Lower lobe of right lung (tissue), 2 donors: ENCODE results near the gene WDR48. TPM values are rescaled to one million over a fixed set of nuclear protein-coding genes. Genes with fewer than 3 reads are reported as not detected.

Source experiments
- ATAC-seq, 2 donors: fragments of 200-7000 bp; cut with Tn5 transposase; one replicate each; pipeline ENCODE4 v1.9.1; 2020 to 2022; ENCODE audit warnings: mild to moderate bottlenecking in 2 of 2, moderate library complexity in 2 of 2
- DNase-seq: peaks from one replicate; pipeline ENCODE4 v3.0.0-alpha.2; 2020
- H3K27ac ChIP-seq: fragments of 200-600 bp; one replicate; pipeline ENCODE4 v1.8.0; 2022
- H3K27me3 ChIP-seq: fragments of 200-600 bp; one replicate; pipeline ENCODE4 v1.8.0; 2022; ENCODE audit warnings: low read depth
- H3K36me3 ChIP-seq: fragments of 200-600 bp; one replicate; pipeline ENCODE4 v1.8.0; 2022; ENCODE audit warnings: mild to moderate bottlenecking
- H3K4me1 ChIP-seq: fragments of 200-600 bp; one replicate; pipeline ENCODE4 v1.8.0; 2022
- H3K4me3 ChIP-seq: fragments of 200-600 bp; one replicate; pipeline ENCODE4 v1.8.0; 2022; ENCODE audit warnings: mild to moderate bottlenecking
- H3K9me3 ChIP-seq: fragments of 200-600 bp; one replicate; pipeline ENCODE4 v1.8.0; 2022
- intact Hi-C: fragments of 100-400 bp; cut with DNase I; formaldehyde crosslinking; loops from one replicate; pipeline ENCODE4 v1.11.0; 2022
- total RNA-seq: library from RNA; stranded (reverse); fragmentation: NEBNext Ultra II Directional; extraction: Animal tissue kit (Norgen Biotek cat#: 25700); gene quantifications from one replicate; pipeline ENCODE4 v1.2.1, GENCODE V29; 2021
- TF ChIP-seq, protein P1 (sequence below): fragments of 200-600 bp; IDR thresholded peaks from one replicate; pipeline ENCODE4 v1.8.0; 2022; ENCODE audit warnings: antibody characterized with exemption, mild to moderate bottlenecking
- donor health status: DM: no; HTN: yes; CAD: no; lungs with severe emphysema.

WDR48 gene
- total RNA-seq, 1 donor from 2014 or later = 44.2 TPM

DNA sequence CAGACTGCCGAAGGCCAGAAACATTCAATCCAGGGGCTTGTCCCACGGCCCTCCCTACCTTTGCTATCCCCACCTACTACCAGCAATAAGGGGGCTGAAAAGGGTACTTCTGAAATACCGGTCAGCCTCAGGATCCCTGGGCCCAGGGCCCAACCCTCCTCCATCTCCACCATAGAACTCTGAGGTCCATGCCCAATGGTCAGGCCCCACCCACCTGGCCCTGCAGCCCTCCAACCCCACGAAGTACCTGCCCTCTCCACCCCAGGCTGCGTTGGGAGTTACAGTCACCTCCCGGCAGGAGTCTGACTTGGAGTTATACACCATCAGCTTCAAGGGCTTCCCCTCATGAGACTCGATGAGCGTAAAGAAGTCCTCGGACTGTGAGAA lies 48.7 kb downstream of the WDR48 start:
- TF ChIP-seq, protein P1, sequence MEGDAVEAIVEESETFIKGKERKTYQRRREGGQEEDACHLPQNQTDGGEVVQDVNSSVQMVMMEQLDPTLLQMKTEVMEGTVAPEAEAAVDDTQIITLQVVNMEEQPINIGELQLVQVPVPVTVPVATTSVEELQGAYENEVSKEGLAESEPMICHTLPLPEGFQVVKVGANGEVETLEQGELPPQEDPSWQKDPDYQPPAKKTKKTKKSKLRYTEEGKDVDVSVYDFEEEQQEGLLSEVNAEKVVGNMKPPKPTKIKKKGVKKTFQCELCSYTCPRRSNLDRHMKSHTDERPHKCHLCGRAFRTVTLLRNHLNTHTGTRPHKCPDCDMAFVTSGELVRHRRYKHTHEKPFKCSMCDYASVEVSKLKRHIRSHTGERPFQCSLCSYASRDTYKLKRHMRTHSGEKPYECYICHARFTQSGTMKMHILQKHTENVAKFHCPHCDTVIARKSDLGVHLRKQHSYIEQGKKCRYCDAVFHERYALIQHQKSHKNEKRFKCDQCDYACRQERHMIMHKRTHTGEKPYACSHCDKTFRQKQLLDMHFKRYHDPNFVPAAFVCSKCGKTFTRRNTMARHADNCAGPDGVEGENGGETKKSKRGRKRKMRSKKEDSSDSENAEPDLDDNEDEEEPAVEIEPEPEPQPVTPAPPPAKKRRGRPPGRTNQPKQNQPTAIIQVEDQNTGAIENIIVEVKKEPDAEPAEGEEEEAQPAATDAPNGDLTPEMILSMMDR = no peak
- no peak overlapping the region for H3K4me3 ChIP-seq
- peaks cover 30% of the 10 kb centered on the region for H3K4me1 ChIP-seq
- no peaks in the 10 kb centered on the region for H3K27me3 ChIP-seq
- H3K27ac ChIP-seq = no peak overlapping the region
- DNase-seq (no peak), ATAC-seq (no peak)
- intact Hi-C loops = no loop called here
- peaks cover 54% of the 10 kb centered on the region for H3K36me3 ChIP-seq
- no peaks in the 10 kb centered on the region for H3K9me3 ChIP-seq

GRCh38 chr3:39101022-39101689 lies 49.3 kb downstream of the WDR48 start:
- no peak overlapping the region for H3K27ac ChIP-seq
- peaks cover 47% of the 10 kb centered on the region for H3K36me3 ChIP-seq
- ATAC-seq (peak; percentile 63 to 65), DNase-seq (no peak)
- H3K4me1 ChIP-seq = peaks cover 36% of the 10 kb centered on the region
- H3K9me3 ChIP-seq = no peaks in the 10 kb centered on the region
- TF ChIP-seq, protein P1 = peak; percentile 59
- intact Hi-C loops = no loop called here
- no peak overlapping the region for H3K4me3 ChIP-seq
- H3K27me3 ChIP-seq = no peaks in the 10 kb centered on the region

DNA sequence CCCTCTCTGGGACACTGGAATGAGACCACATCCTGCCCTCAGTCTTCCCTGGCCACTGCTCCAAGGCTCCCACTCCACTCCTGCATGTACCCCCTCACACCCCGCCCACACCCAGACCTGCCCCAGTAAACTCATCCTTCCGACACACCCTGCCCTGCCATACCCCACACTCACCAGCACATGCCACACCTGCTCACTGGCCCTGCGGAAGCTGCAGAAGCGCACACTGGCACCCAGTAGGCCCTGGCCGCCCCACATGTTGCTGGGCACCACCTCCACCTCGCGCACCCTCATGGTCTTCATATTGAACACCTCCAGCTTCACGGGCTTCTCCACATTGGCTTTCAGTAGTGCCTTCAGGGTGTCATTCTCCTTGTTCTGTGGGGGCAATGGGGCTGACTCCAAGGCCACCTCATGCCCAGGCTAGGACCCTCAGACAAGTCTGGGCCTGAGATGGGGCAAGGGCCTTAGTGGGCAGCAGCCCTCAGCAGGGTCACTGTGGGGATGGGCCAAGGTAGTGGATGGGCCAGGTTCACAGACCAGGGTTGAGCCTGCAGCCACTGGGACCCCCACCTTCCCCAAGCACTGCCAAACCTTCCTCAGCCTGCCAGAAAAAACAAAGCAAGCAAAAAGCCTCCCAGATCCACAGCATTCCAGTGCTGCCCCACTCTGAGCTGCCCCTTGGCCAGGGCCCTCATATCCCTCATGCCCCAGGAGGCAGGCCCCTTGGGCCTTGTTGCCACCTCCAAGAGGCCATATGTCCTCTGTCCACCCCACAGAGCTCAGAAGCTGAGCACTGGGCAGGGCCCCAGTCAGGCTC lies 50.9 kb downstream of the WDR48 start:
- Histone ChIP-seq H3K9me3 (no peaks in the 10 kb centered on the region), H3K36me3 (peaks cover 31% of the 10 kb centered on the region), H3K4me1 (peaks cover 40% of the 10 kb centered on the region), H3K27me3 (no peaks in the 10 kb centered on the region), H3K4me3 (no peak overlapping the region), H3K27ac (no peak overlapping the region)
- ATAC-seq (no peak), DNase-seq (no peak)
- intact Hi-C loops = no loop called here
- TF ChIP-seq, protein P1 = no peak

DNA sequence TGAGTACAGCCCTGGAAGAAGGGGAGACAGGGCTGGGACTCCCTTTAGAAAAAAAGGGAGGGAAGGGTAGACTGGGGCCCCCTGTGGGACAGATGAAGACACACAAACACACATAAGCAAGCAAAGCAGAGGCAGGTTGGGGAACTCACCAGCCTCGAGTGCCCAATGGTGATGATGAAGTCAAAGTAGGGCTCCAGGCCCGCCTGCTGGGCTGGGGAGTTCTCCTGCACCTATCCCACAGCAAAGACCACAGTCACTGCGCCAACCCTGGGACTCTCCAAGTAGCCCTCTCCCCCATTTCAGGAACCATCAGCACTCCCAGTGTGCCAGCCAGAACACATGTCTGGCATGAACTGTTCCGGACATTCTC lies 51.5 kb downstream of the WDR48 start:
- intact Hi-C loops = no loop called here
- no peak for DNase-seq
- H3K27me3 ChIP-seq = no peaks in the 10 kb centered on the region
- no peaks in the 10 kb centered on the region for H3K9me3 ChIP-seq
- H3K27ac ChIP-seq = no peak overlapping the region
- H3K36me3 ChIP-seq = peaks cover 25% of the 10 kb centered on the region
- TF ChIP-seq, protein P1 = no peak
- peaks cover 46% of the 10 kb centered on the region for H3K4me1 ChIP-seq
- no peak for ATAC-seq
- H3K4me3 ChIP-seq = no peak overlapping the region

DNA sequence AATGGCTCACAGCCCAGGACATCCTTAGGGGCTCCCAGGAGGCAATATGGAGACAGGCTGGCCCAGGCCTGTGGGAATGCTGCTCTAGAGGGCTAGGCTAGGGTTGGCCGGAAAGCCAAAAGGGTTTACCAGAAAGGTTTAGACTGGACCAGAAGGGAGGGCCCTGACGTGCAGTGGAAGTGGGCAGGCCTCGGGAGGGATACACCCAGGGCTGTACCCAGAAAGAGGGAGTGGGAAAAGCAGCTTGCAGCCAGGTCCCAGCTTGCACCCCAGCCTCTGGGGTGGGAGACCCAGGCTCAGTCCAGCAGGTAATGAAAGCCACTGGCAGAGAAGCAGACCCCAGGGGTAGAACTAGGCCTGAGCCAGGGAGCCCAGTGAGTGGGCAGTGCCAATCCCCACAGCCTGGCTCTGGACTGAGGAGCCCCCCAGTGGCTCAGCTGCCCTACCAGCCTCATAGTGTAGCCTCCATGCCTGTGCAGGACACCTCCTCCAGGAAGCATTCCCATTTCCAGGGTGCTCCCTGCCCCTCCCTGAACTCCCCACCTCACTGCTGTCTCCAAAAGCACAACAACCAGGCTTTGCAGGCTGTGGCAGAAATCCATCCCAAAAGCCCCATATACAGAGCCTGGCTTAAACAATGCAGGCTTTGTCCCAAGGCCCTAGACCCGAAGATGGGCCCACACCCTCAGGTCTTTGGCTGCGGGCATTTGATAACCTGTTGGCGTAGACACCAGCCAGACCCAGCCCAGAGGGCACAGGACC lies 52.2 kb downstream of the WDR48 start:
- peaks cover 19% of the 10 kb centered on the region for H3K36me3 ChIP-seq
- intact Hi-C loops = no loop called here
- no peak overlapping the region for H3K27ac ChIP-seq
- TF ChIP-seq, protein P1 = no peak
- ATAC-seq = no peak
- DNase-seq = no peak
- H3K9me3 ChIP-seq = no peaks in the 10 kb centered on the region
- H3K27me3 ChIP-seq = no peaks in the 10 kb centered on the region
- H3K4me1 ChIP-seq = peaks cover 52% of the 10 kb centered on the region
- H3K4me3 ChIP-seq = no peak overlapping the region
